Erythroblast (primary cell): ENCODE results near the gene MRC2.

ENCODE experiments used
- GATA1 ChIP-seq: IDR thresholded peaks from 2 replicates; pipeline ENCODE4 v1.6.1; 2011; ENCODE audit warnings: low read depth, mild to moderate bottlenecking, control low read depth, low read length, moderate library complexity
- POLR2A ChIP-seq: IDR thresholded peaks from 2 replicates; pipeline ENCODE4 v1.6.1; 2011; ENCODE audit warnings: mild to moderate bottlenecking, low read length

- no peak for TF ChIP-seq POLR2A
- no peak for TF ChIP-seq GATA1
Observed at GRCh38 chr17:62692159-62692651, 64.7 kb downstream of the MRC2 start.
